Kidney (tissue), 14 donors: ENCODE results near the gene CTIF. TPM values are rescaled to one million over a fixed set of nuclear protein-coding genes. Genes with fewer than 3 reads are reported as not detected.

Experiments
- DNase-seq, 5 donors: peaks; one replicate each; pipeline ENCODE4 v3.0.0-alpha.2; 2013 to 2020
- FAIRE-seq: peaks from 2 replicates; lab custom pipeline; 2012; peaks lifted over from hg19 to GRCh38; lab: Jason Lieb, UNC
- H3K27ac ChIP-seq, 2 donors: one replicate each; pipeline ENCODE4 v1.7.0; 2013; ENCODE audit warnings: low read depth in 2 of 2, low read length in 2 of 2, inconsistent platforms in 1 of 2
- H3K27me3 ChIP-seq: one replicate; pipeline ENCODE4 v1.7.1; 2013; ENCODE audit warnings: low read length, inconsistent platforms; ENCODE audit not compliant: control insufficient read depth, insufficient read depth
- H3K36me3 ChIP-seq, 3 donors: one replicate each; pipeline versions ENCODE4 v1.7.0 to v1.7.1; 2013; ENCODE audit warnings: low read length in 3 of 3, control low read depth in 1 of 3, inconsistent platforms in 1 of 3; ENCODE audit not compliant: insufficient read depth in 3 of 3, control insufficient read depth in 2 of 3
- H3K4me1 ChIP-seq, 3 donors: one replicate each; pipeline versions ENCODE4 v1.7.0 to v1.7.1; 2013; ENCODE audit warnings: low read length in 3 of 3, inconsistent platforms in 1 of 3, low read depth in 1 of 3; ENCODE audit not compliant: control insufficient read depth in 2 of 3, insufficient read depth in 2 of 3
- H3K4me3 ChIP-seq, 3 donors: one replicate each; pipeline versions ENCODE4 v1.7.0 to v1.8.1; 2013; ENCODE audit warnings: low read length in 3 of 3, control low read depth in 1 of 3, inconsistent platforms in 1 of 3
- H3K9ac ChIP-seq, 3 donors: one replicate each; pipeline versions ENCODE4 v1.7.0 to v1.7.1; 2013; ENCODE audit warnings: low read length in 3 of 3, control low read depth in 1 of 3, inconsistent platforms in 1 of 3
- H3K9me3 ChIP-seq, 3 donors: one replicate each; pipeline versions ENCODE4 v1.7.0 to v1.7.1; 2013; ENCODE audit warnings: low read length in 3 of 3, control low read depth in 1 of 3, inconsistent platforms in 1 of 3; ENCODE audit not compliant: control insufficient read depth in 2 of 3, insufficient read depth in 1 of 3
- CTCF ChIP-seq: IDR thresholded peaks from 3 replicates; pipeline ENCODE4 v1.5.1; 2012; ENCODE audit warnings: mild to moderate bottlenecking, moderate library complexity, borderline replicate concordance; ENCODE audit not compliant: insufficient read depth; ENCODE audit errors: extremely low read depth
- intact Hi-C: fragments of 100-400 bp; cut with DNase I; formaldehyde crosslinking; loops from one replicate; pipeline ENCODE4 v1.11.1; 2022
- polyA plus RNA-seq: library from polyadenylated mRNA; stranded (reverse); fragments of 350-450 nt; fragmentation: Illumina TruSeq; extraction: RNeasy Lipid Tissue Mini Kit (QIAGEN cat#74804); gene quantifications from one replicate; pipeline ENCODE4 v1.2.3, GENCODE V29; 2014; ENCODE audit warnings: low read depth, low replicate concordance; ENCODE audit not compliant: insufficient read depth
- total RNA-seq: library from RNA; stranded (reverse); fragmentation: NEBNext Ultra II Directional; extraction: Animal tissue kit (Norgen Biotek cat#: 25700); gene quantifications from one replicate; pipeline ENCODE4 v1.2.1, GENCODE V29; 2021
- donor health status: control.
- donor health status: control.
- donor health status: control.
- donor health status: control.
- donor health status: control.
- donor health status: DM: yes; HTN: yes; CAD: no.
- donor health status: Normal renal cell carcinoma (clear cell type).

CTIF gene
- total and polyA plus RNA-seq, 2 donors from 2014 or later = 37.3 to 41.9 TPM

GRCh38 chr18:48740068-48740440 is 201.2 kb downstream of the CTIF start:
- H3K27me3 ChIP-seq = no peaks in the 10 kb centered on the region
- no peaks in the 10 kb centered on the region for H3K36me3 ChIP-seq
- no peak overlapping the region for H3K27ac ChIP-seq
- peaks cover 0 to 4% (median 0%) of the 10 kb centered on the region in 3 donors for H3K4me1 ChIP-seq
- FAIRE-seq (no peak), DNase-seq (peak in 1 of 5 donors; percentile 63)
- intact Hi-C loops = no loop called here
- no peak overlapping the region for H3K9ac ChIP-seq
- H3K4me3 ChIP-seq = no peak overlapping the region
- no peak for TF ChIP-seq CTCF
- no peaks in the 10 kb centered on the region for H3K9me3 ChIP-seq

- Histone ChIP-seq H3K27ac (no peak overlapping the region), H3K27me3 (no peaks in the 10 kb centered on the region), H3K4me3 (no peak overlapping the region), H3K4me1 (peaks cover 0 to 3% (median 0%) of the 10 kb centered on the region in 3 donors), H3K9ac (no peak overlapping the region), H3K9me3 (no peaks in the 10 kb centered on the region), H3K36me3 (no peaks in the 10 kb centered on the region)
- intact Hi-C loops = no loop called here
- FAIRE-seq = no peak
- peak in 1 of 5 donors; percentile 19 for DNase-seq
- no peak for TF ChIP-seq CTCF
These were observed 202.1 kb downstream of the CTIF start for GRCh38 chr18:48740851-48741485.

GRCh38 chr18:48741866-48742265 is 203.0 kb downstream of the CTIF start:
- FAIRE-seq (no peak), DNase-seq (peak in 1 of 5 donors; percentile 39)
- H3K9ac ChIP-seq = no peak overlapping the region
- TF ChIP-seq CTCF = no peak
- no peaks in the 10 kb centered on the region for H3K9me3 ChIP-seq
- intact Hi-C loops = no loop called here
- no peaks in the 10 kb centered on the region for H3K36me3 ChIP-seq
- no peak overlapping the region for H3K27ac ChIP-seq
- H3K27me3 ChIP-seq = no peaks in the 10 kb centered on the region
- H3K4me1 ChIP-seq = peaks cover 0 to under 1% (median 0%) of the 10 kb centered on the region in 3 donors
- H3K4me3 ChIP-seq = no peak overlapping the region

GRCh38 chr18:48742304-48742703 is 203.5 kb downstream of the CTIF start:
- no peak overlapping the region for H3K9ac ChIP-seq
- intact Hi-C loops = no loop called here
- H3K27me3 ChIP-seq = no peaks in the 10 kb centered on the region
- no peaks in the 10 kb centered on the region for H3K9me3 ChIP-seq
- no peaks in the 10 kb centered on the region for H3K4me1 ChIP-seq
- no peak for FAIRE-seq
- no peak overlapping the region for H3K27ac ChIP-seq
- no peak overlapping the region for H3K4me3 ChIP-seq
- no peaks in the 10 kb centered on the region for H3K36me3 ChIP-seq
- peak in 1 of 5 donors; percentile 50 for DNase-seq
- TF ChIP-seq CTCF = no peak
